ENCODE data around the gene SLC22A17.

DNA sequence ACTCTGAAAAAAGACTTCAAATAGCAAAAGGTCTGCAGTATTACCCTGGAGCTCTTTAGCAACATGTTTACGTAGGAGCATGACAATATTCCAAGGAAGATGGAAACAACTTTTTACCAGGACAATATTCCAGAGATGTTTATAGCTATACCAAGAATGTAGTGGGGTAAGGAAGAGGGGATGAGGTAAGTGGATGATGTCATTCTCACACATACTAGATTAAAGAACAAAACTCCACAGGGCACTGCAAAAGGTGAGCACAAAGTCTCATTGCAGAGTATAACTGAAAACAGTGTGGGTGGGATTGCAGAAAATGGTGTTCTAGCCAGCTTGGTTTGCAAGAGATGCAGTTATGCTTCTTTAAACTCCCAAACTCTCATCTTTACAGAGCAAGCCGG, 32.6 kb upstream of the SLC22A17 start:
- TF ChIP-seq, protein P1, sequence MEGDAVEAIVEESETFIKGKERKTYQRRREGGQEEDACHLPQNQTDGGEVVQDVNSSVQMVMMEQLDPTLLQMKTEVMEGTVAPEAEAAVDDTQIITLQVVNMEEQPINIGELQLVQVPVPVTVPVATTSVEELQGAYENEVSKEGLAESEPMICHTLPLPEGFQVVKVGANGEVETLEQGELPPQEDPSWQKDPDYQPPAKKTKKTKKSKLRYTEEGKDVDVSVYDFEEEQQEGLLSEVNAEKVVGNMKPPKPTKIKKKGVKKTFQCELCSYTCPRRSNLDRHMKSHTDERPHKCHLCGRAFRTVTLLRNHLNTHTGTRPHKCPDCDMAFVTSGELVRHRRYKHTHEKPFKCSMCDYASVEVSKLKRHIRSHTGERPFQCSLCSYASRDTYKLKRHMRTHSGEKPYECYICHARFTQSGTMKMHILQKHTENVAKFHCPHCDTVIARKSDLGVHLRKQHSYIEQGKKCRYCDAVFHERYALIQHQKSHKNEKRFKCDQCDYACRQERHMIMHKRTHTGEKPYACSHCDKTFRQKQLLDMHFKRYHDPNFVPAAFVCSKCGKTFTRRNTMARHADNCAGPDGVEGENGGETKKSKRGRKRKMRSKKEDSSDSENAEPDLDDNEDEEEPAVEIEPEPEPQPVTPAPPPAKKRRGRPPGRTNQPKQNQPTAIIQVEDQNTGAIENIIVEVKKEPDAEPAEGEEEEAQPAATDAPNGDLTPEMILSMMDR (IDR thresholded peaks at IDR 0.05), result no peak
- no peak for TF ChIP-seq POLR2A (IDR thresholded peaks at IDR 0.05)

Measured in gastroesophageal sphincter (tissue), 3 donors.